NCI-H1105 (cell line): ENCODE results near the gene PINK1.

Experiments used
- DNase-seq: peaks from one replicate; lab custom pipeline; 2025; lab: John Stamatoyannopoulos, UW

The PINK1 gene

GRCh38 chr1:20681999-20682398, 48.7 kb downstream of the PINK1 start:
- DNase-seq, result no peak

GRCh38 chr1:20682571-20683236, 49.4 kb downstream of the PINK1 start:
- DNase-seq, result no peak

- DNase-seq, result no peak
Measured at GRCh38 chr1:20683614-20684013, 50.4 kb downstream of the PINK1 start.

- DNase-seq, result no peak
Measured at GRCh38 chr1:20684050-20684620, 50.9 kb downstream of the PINK1 start.

GRCh38 chr1:20684651-20685050, 51.4 kb downstream of the PINK1 start:
- no peak for DNase-seq

GRCh38 chr1:20685099-20685662, 51.9 kb downstream of the PINK1 start:
- DNase-seq, result no peak

- no peak for DNase-seq
Measured at GRCh38 chr1:20685741-20686140, 52.5 kb downstream of the PINK1 start.

GRCh38 chr1:20686883-20687725, 53.8 kb downstream of the PINK1 start:
- DNase-seq, result no peak

- DNase-seq, result no peak
Measured at GRCh38 chr1:20689645-20690056, 56.4 kb downstream of the PINK1 start.

- DNase-seq, result no peak
Measured at GRCh38 chr1:20691872-20692271, 58.6 kb downstream of the PINK1 start.

- DNase-seq, result no peak
Measured at GRCh38 chr1:20693623-20694022, 60.4 kb downstream of the PINK1 start.

- DNase-seq, result no peak
Measured at GRCh38 chr1:20695515-20695914, 62.3 kb downstream of the PINK1 start.

- peak; percentile 86 for DNase-seq
Measured at GRCh38 chr1:20696397-20697333, 63.4 kb downstream of the PINK1 start.

- DNase-seq, result no peak
Measured at GRCh38 chr1:20697563-20697962, 64.3 kb downstream of the PINK1 start.

GRCh38 chr1:20698195-20698910, 65.1 kb downstream of the PINK1 start:
- DNase-seq, result no peak

- no peak for DNase-seq
Measured at GRCh38 chr1:20699558-20699957, 66.3 kb downstream of the PINK1 start.

GRCh38 chr1:20700636-20701215, 67.5 kb downstream of the PINK1 start:
- DNase-seq, result no peak
